IMR-90 (cell line): Measurements from ENCODE around the gene PCNP. TPM values are rescaled to one million over a fixed set of nuclear protein-coding genes. Genes with fewer than 3 reads are reported as not detected.

Experiments
- ATAC-seq: fragments of 200-7000 bp; cut with Tn5 transposase; 2 replicates; pipeline ENCODE4 v1.9.1; 2020; ENCODE audit warnings: low read depth, mild to moderate bottlenecking, moderate library complexity
- BruUV-seq: library from RNA; stranded (reverse); fragments of 400-500 nt; replicated peaks from 2 replicates; lab custom pipeline; 2021; lab: Mats Ljungman, UMichigan
- CTCF ChIA-PET: fragments of 300-600 bp; formaldehyde crosslinking; extraction: SDS; loops from one replicate; lab custom pipeline; 2021; ENCODE audit warnings: antibody characterized with exemption; lab: Yijun Ruan, JAX
- POLR2A ChIA-PET: fragments of 300-600 bp; sonication (Branson Sonifier 250); formaldehyde crosslinking; loops from one replicate; lab custom pipeline; 2022; ENCODE audit warnings: antibody characterized with exemption; ENCODE audit not compliant: unreplicated experiment; lab: Charles Lee
- DNase-seq: peaks from one replicate; pipeline ENCODE4 v3.0.0; 2013
- H2AFZ ChIP-seq: replicated peaks from 2 replicates; pipeline ENCODE3; 2013; ENCODE audit warnings: low read length, mild to moderate bottlenecking; ENCODE audit not compliant: poor library complexity
- H2AK5ac ChIP-seq: 2 replicates; pipeline ENCODE4 v1.6.1; 2013; ENCODE audit warnings: low read depth, low read length, inconsistent platforms
- H2AK9ac ChIP-seq: replicated peaks from 2 replicates; pipeline ENCODE3; 2013; ENCODE audit warnings: mild to moderate bottlenecking, low read depth, low read length, moderate library complexity; ENCODE audit not compliant: poor library complexity
- H2BK120ac ChIP-seq: 2 replicates; pipeline ENCODE4 v1.6.1; 2013; ENCODE audit warnings: low read depth, low read length, inconsistent platforms
- H2BK15ac ChIP-seq: 3 replicates; pipeline ENCODE4 v1.6.1; 2013; ENCODE audit warnings: low read depth, low read length, inconsistent platforms
- H2BK20ac ChIP-seq: 2 replicates; pipeline ENCODE4 v1.6.1; 2013; ENCODE audit warnings: low read depth, mild to moderate bottlenecking, inconsistent platforms, low read length, moderate library complexity
- H2BK5ac ChIP-seq: 2 replicates; pipeline ENCODE4 v1.6.1; 2013; ENCODE audit warnings: mild to moderate bottlenecking, low read depth, low read length, inconsistent platforms; ENCODE audit not compliant: poor library complexity, severe bottlenecking
- H3K14ac ChIP-seq: replicated peaks from 2 replicates; pipeline ENCODE4 v1.6.1; 2013; ENCODE audit warnings: low read depth, low read length, inconsistent platforms
- H3K18ac ChIP-seq: 2 replicates; pipeline ENCODE4 v1.6.1; 2013; ENCODE audit warnings: low read depth, low read length, control low read depth
- H3K23ac ChIP-seq: 2 replicates; pipeline ENCODE4 v1.6.1; 2013; ENCODE audit warnings: low read depth, low read length, inconsistent platforms
- H3K27ac ChIP-seq: 2 replicates; pipeline ENCODE4 v1.5.1; 2013; ENCODE audit warnings: mild to moderate bottlenecking, control low read depth, low read length; ENCODE audit not compliant: insufficient read depth
- H3K27me3 ChIP-seq: 2 replicates; pipeline ENCODE4 v1.6.1; 2013; ENCODE audit warnings: low read length; ENCODE audit not compliant: control insufficient read depth, insufficient read depth
- H3K36me3 ChIP-seq: 2 replicates; pipeline ENCODE4 v1.6.1; 2013; ENCODE audit warnings: low read length, mixed read lengths; ENCODE audit not compliant: control insufficient read depth, insufficient read depth
- H3K4ac ChIP-seq: 2 replicates; pipeline ENCODE4 v1.6.1; 2013; ENCODE audit warnings: low read depth, low read length, inconsistent platforms
- H3K4me1 ChIP-seq: 2 replicates; pipeline ENCODE4 v1.6.1; 2013; ENCODE audit warnings: low read length, mixed read lengths; ENCODE audit not compliant: control insufficient read depth, insufficient read depth
- H3K4me2 ChIP-seq: 2 replicates; pipeline ENCODE4 v1.6.1; 2013; ENCODE audit warnings: low read depth, mild to moderate bottlenecking, control low read depth, low read length, moderate library complexity
- H3K4me3 ChIP-seq: 2 replicates; pipeline ENCODE4 v1.5.1; 2013; ENCODE audit warnings: low read depth, mild to moderate bottlenecking, control low read depth, low read length, moderate library complexity; ENCODE audit not compliant: insufficient read depth
- H3K56ac ChIP-seq: 2 replicates; pipeline ENCODE4 v1.6.1; 2013; ENCODE audit warnings: low read length, inconsistent platforms; ENCODE audit not compliant: insufficient read depth; ENCODE audit errors: extremely low read depth
- H3K79me1 ChIP-seq, 2 experiments: 2 replicates each; pipeline ENCODE4 v1.6.1; 2013; ENCODE audit warnings: low read length in 2 of 2, inconsistent platforms in 1 of 2, low read depth in 1 of 2
- H3K9ac ChIP-seq: 2 replicates; pipeline ENCODE4 v1.6.1; 2013; ENCODE audit warnings: low read depth, low read length, control low read depth
- H3K9me1 ChIP-seq: 2 replicates; pipeline ENCODE4 v1.6.1; 2013; ENCODE audit warnings: low read length, inconsistent platforms; ENCODE audit not compliant: insufficient read depth
- H3K9me3 ChIP-seq: 2 replicates; pipeline ENCODE4 v1.6.1; 2013; ENCODE audit warnings: low read length; ENCODE audit not compliant: control insufficient read depth, insufficient read depth
- H4K20me1 ChIP-seq: 2 replicates; pipeline ENCODE4 v1.6.1; 2013; ENCODE audit warnings: low read length, inconsistent platforms; ENCODE audit not compliant: insufficient read depth
- H4K5ac ChIP-seq: 2 replicates; pipeline ENCODE4 v1.6.1; 2013; ENCODE audit warnings: mild to moderate bottlenecking, low read depth, low read length, control low read depth
- H4K8ac ChIP-seq, 2 experiments: 2 replicates each; pipeline ENCODE4 v1.6.1; 2013; ENCODE audit warnings: low read depth in 2 of 2, low read length in 2 of 2, control low read depth in 1 of 2, inconsistent platforms in 1 of 2
- H4K91ac ChIP-seq: 2 replicates; pipeline ENCODE4 v1.6.1; 2013; ENCODE audit warnings: low read depth, low read length, inconsistent platforms; ENCODE audit not compliant: insufficient read depth
- BHLHE40 ChIP-seq: fragments of 150-350 bp; IDR thresholded peaks from 2 replicates; pipeline ENCODE4 v1.6.1; 2016; ENCODE audit warnings: mild to moderate bottlenecking, low read depth, low read length
- CEBPB ChIP-seq: IDR thresholded peaks from 2 replicates; pipeline ENCODE4 v1.6.1; 2012; ENCODE audit warnings: low read depth, low read length, improper control_type of control experiment
- CHD1 ChIP-seq: IDR thresholded peaks from 2 replicates; pipeline ENCODE4 v1.6.1; 2012; ENCODE audit warnings: low read depth, low read length, improper control_type of control experiment
- FOS ChIP-seq: fragments of 150-350 bp; IDR thresholded peaks from 2 replicates; pipeline ENCODE4 v1.6.1; 2016; ENCODE audit warnings: low read depth, low read length
- MAFK ChIP-seq: IDR thresholded peaks from 2 replicates; pipeline ENCODE4 v1.6.1; 2012; ENCODE audit warnings: low read depth, low read length, improper control_type of control experiment
- MAZ ChIP-seq: IDR thresholded peaks from 2 replicates; pipeline ENCODE4 v1.6.1; 2012; ENCODE audit warnings: low read depth, mild to moderate bottlenecking, low read length, improper control_type of control experiment, moderate library complexity, borderline replicate concordance
- MXI1 ChIP-seq: IDR thresholded peaks from 2 replicates; pipeline ENCODE4 v1.6.1; 2012; ENCODE audit warnings: low read depth, mild to moderate bottlenecking, low read length, moderate library complexity, borderline replicate concordance
- NFE2L2 ChIP-seq: fragments of 150-350 bp; IDR thresholded peaks from 2 replicates; pipeline ENCODE4 v1.6.1; 2016; ENCODE audit warnings: low read depth, mild to moderate bottlenecking, low read length
- POLR2A ChIP-seq: IDR thresholded peaks from 2 replicates; pipeline ENCODE4 v1.6.1; 2012; ENCODE audit warnings: mild to moderate bottlenecking, low read depth, low read length
- RAD21 ChIP-seq: IDR thresholded peaks from 2 replicates; pipeline ENCODE4 v1.6.1; 2012; ENCODE audit warnings: low read length, improper control_type of control experiment
- RFX5 ChIP-seq: IDR thresholded peaks from 2 replicates; pipeline ENCODE4 v1.8.0; 2012; ENCODE audit warnings: low read depth, mild to moderate bottlenecking, low read length, moderate library complexity
- WGBS, 2 experiments: methylation state at CpG; one replicate each; pipeline versions ENCODE4 v1.1.5 to v1.1.7; 2013; ENCODE audit warnings: missing lambda C conversion rate in 2 of 2; ENCODE audit not compliant: insufficient read length in 1 of 2; ENCODE audit errors: extremely low coverage in 2 of 2; 5-methylcytosine and 5-hydroxymethylcytosine counted together
- dilution Hi-C: fragments of 300-500 bp; cut with HindIII; formaldehyde crosslinking; loops from one replicate; pipeline ENCODE4 v1.14.3; 2018; ENCODE audit warnings: low sequenced_read_pairs; ENCODE audit not compliant: unreplicated experiment
- in situ Hi-C: fragments of 300-500 bp; cut with MboI; formaldehyde crosslinking; loops from 3 replicates; pipeline ENCODE4 v1.14.3; 2019; ENCODE audit warnings: low sequenced_read_pairs, inconsistent platforms, mixed read lengths
- intact Hi-C: fragments of 100-400 bp; cut with micrococcal nuclease; formaldehyde crosslinking; loops from 2 replicates; pipeline ENCODE4 v1.10.0; 2022
- polyA plus RNA-seq, 3 experiments: library from polyadenylated mRNA; depleted of rRNA; stranded (reverse); fragments of >200 nt; gene quantifications; 2 replicates each; pipeline ENCODE4 v1.2.3, GENCODE V29; 2012; ENCODE audit warnings: low replicate concordance in 1 of 3
- total RNA-seq: library from RNA; depleted of rRNA; stranded (reverse); fragments of >200 nt; gene quantifications from 2 replicates; pipeline ENCODE4 v1.2.3, GENCODE V29; 2012
- TF ChIP-seq, protein P1 (sequence below): fragments of 150-350 bp; IDR thresholded peaks from 2 replicates; pipeline ENCODE4 v1.6.1; 2016; ENCODE audit warnings: low read depth, mild to moderate bottlenecking, low read length, moderate library complexity, borderline replicate concordance
- TF ChIP-seq, protein P2 (sequence below): conservative IDR thresholded peaks from 2 replicates; pipeline ENCODE4 v1.5.1; 2012; ENCODE audit warnings: mild to moderate bottlenecking, low read depth, low read length, improper control_type of control experiment
- TF ChIP-seq, protein P3 (sequence below): fragments of 150-350 bp; IDR thresholded peaks from 2 replicates; pipeline ENCODE4 v1.6.1; 2017; ENCODE audit warnings: mild to moderate bottlenecking, antibody characterized with exemption, low read length, low read depth

PCNP gene
- total and polyA plus RNA-seq, 2 of the 4 experiments (the other 2 are of a cell fraction) = 34.6 to 53.2 TPM

DNA sequence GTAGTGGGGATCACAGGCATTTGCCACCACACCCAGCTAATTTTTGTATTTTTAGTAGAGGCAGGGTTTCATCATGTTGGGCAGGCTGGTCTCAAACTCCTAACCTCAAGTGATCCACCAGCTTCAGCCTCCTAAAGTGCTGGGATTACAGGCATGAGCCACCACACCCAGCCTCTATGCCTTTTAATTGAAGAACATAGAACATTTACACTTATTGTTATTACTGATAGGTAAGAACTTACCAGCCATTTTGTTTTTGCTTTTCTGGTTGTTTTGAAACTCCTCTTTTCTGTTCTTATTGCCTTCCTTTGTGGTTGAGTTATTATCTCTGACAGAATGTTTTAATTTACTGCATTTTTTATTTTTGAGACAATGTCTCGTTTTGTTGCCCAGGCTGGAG lies 29.2 kb downstream of the PCNP start:
- ChIA-PET POLR2A (no interaction called here), CTCF (no interaction called here)
- Histone ChIP-seq H2BK5ac (no peak overlapping the region), H3K9me3 (no peaks in the 10 kb centered on the region), H3K9ac (no peak overlapping the region), H4K5ac (no peak overlapping the region), H2AK9ac (no peak overlapping the region), H3K4me1 (peaks cover 2% of the 10 kb centered on the region; the same call in 1 of the 2 replicates), H3K9me1 (peaks cover 3% of the 10 kb centered on the region; the same call in 1 of the 2 replicates), H2BK15ac (no peak overlapping the region), H2BK120ac (no peak overlapping the region), H3K23ac (no peak overlapping the region), H2AFZ (no peak overlapping the region), H4K20me1 (no peaks in the 10 kb centered on the region), H3K56ac (no peak overlapping the region), H3K14ac (no peak overlapping the region), H3K36me3 (peaks cover 5% of the 10 kb centered on the region; the same call in 1 of the 2 replicates), H3K18ac (no peak overlapping the region), H2AK5ac (no peak overlapping the region), H3K79me1 (peaks cover 0 to 4% of the 10 kb centered on the region in 2 experiments; a peak in 1 of 4 replicates), H4K91ac (no peak overlapping the region), H3K27ac (no peak overlapping the region), H3K27me3 (no peaks in the 10 kb centered on the region), H4K8ac (no peak overlapping the region), H3K4ac (no peak overlapping the region), H2BK20ac (no peak overlapping the region), H3K4me3 (no peak overlapping the region), H3K4me2 (no peak overlapping the region)
- WGBS, 2 experiments = no CpG with 5 or more reads among the region's 1 CpG
- BruUV-seq = no TSS peak
- TF ChIP-seq NFE2L2 (no peak), POLR2A (no peak), MAFK (no peak), RFX5 (no peak), RAD21 (no peak), MAZ (no peak), MXI1 (no peak), FOS (no peak), CHD1 (no peak), CEBPB (no peak), BHLHE40 (no peak)
- TF ChIP-seq, protein P1, sequence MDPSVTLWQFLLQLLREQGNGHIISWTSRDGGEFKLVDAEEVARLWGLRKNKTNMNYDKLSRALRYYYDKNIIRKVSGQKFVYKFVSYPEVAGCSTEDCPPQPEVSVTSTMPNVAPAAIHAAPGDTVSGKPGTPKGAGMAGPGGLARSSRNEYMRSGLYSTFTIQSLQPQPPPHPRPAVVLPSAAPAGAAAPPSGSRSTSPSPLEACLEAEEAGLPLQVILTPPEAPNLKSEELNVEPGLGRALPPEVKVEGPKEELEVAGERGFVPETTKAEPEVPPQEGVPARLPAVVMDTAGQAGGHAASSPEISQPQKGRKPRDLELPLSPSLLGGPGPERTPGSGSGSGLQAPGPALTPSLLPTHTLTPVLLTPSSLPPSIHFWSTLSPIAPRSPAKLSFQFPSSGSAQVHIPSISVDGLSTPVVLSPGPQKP = no peak
- TF ChIP-seq, protein P2, sequence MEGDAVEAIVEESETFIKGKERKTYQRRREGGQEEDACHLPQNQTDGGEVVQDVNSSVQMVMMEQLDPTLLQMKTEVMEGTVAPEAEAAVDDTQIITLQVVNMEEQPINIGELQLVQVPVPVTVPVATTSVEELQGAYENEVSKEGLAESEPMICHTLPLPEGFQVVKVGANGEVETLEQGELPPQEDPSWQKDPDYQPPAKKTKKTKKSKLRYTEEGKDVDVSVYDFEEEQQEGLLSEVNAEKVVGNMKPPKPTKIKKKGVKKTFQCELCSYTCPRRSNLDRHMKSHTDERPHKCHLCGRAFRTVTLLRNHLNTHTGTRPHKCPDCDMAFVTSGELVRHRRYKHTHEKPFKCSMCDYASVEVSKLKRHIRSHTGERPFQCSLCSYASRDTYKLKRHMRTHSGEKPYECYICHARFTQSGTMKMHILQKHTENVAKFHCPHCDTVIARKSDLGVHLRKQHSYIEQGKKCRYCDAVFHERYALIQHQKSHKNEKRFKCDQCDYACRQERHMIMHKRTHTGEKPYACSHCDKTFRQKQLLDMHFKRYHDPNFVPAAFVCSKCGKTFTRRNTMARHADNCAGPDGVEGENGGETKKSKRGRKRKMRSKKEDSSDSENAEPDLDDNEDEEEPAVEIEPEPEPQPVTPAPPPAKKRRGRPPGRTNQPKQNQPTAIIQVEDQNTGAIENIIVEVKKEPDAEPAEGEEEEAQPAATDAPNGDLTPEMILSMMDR = no peak
- TF ChIP-seq, protein P3, sequence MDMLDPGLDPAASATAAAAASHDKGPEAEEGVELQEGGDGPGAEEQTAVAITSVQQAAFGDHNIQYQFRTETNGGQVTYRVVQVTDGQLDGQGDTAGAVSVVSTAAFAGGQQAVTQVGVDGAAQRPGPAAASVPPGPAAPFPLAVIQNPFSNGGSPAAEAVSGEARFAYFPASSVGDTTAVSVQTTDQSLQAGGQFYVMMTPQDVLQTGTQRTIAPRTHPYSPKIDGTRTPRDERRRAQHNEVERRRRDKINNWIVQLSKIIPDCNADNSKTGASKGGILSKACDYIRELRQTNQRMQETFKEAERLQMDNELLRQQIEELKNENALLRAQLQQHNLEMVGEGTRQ = no peak
- DNase-seq (no peak), ATAC-seq (no peak)
- in situ Hi-C loops = no loop called here
- dilution Hi-C loops = no loop called here
- intact Hi-C loops = no loop called here
